ENCODE data around the gene PRICKLE1. TPM values are rescaled to one million over a fixed set of nuclear protein-coding genes. Genes with fewer than 3 reads are reported as not detected.

Gene PRICKLE1
- total and polyA plus RNA-seq, 9 of the 15 experiments (the other 6 are each of a cell fraction or from before 2014, with no cell fraction given) = 0.22 to 0.85 (median 0.31) TPM

DNA sequence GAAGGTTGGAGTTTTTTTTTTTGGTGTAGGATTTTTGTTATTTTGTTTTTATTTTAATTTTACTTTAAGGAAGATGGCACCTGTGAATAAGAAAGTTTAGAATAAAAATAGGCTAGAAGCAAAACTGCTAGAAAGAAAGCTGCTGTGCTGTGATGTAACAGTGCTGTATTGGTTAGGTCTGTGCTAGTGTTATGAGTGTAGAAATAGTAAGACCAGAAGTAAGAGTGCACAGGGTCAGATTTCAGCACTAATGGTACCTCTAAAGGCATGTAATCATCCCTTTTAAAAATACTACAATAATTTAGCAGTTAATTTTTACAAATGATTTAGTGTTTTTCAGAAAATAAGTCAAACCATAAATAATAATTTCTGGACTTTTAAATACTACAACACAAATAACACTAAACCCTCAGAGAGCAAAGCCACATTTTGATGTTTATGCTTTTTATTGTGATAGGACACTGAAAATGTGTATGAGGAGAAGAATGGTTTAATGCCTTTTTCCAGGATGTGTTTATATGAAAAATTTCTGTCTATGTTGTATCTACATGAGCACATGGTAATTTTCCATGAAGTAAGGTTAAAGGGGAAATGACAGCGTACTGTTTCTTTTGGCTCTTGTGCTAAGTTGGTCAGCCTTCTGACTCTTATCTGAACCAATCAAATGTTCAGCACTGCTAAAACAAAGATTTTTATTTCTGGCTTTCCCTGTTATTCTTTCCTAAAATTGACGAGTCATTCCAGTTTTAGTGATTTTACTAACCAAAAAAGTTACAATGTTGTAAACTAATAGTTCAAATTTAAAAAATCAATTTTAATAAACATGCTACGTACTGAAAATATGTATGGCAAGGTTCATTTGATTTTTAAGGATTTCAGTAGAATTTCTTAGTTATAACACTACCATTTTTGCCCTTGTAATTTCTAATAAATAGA, 167.4 kb downstream of the PRICKLE1 start:
- DNase-seq (ENCODE audit: extremely low read depth in 1 of 4, low spot score in 3 of 4) (peak; percentile 15 to 71 (median 36)), FAIRE-seq (peak; percentile 65), ATAC-seq (peak; percentile 60)
- Histone ChIP-seq H3K27ac (ENCODE audit: extremely low read depth, low read depth, low read length) (peak overlapping the region; percentile 53; the same call in 2 of the 3 replicates), H3K4me1 (replicated peaks in 1 of 2; ENCODE audit: control insufficient read depth in 2 of 2, insufficient read depth in 2 of 2, low read length in 2 of 2) (peaks cover 16 to 55% of the 10 kb centered on the region in 2 experiments), H3K27me3 (ENCODE audit: control insufficient read depth in 2 of 2, insufficient read depth in 2 of 2, low read length in 2 of 2) (no peaks in the 10 kb centered on the region), H2AFZ (ENCODE audit: low read depth, low read length) (peak overlapping the region; percentile 27; the same call in 1 of the 2 replicates), H3K79me2 (ENCODE audit: control insufficient read depth, insufficient read depth, low read length) (peaks cover 10% of the 10 kb centered on the region; the same call in 2 of the 3 replicates), H3K9me1 (ENCODE audit: control insufficient read depth, insufficient read depth, low read length) (no peaks in the 10 kb centered on the region), H4K20me1 (replicated peaks; ENCODE audit: control insufficient read depth, insufficient read depth, low read length) (no peaks in the 10 kb centered on the region), H3K9me3 (replicated peaks; ENCODE audit: control insufficient read depth, insufficient read depth, low read depth, low read length) (no peaks in the 10 kb centered on the region), H3K36me3 (ENCODE audit: control insufficient read depth, insufficient read depth, low read length) (peaks cover 4% of the 10 kb centered on the region; the same call in 1 of the 3 replicates), H3K4me2 (ENCODE audit: insufficient read depth, low read length) (no peak overlapping the region), H3K4me3 (no peak overlapping the region), H3K9ac (ENCODE audit: insufficient read depth in 1 of 2, low read depth in 2 of 2, low read length in 2 of 2) (peak overlapping the region in 1 of 2 experiments; percentile 33; a peak in 1 of 4 replicates)
- intact Hi-C loops (cut with micrococcal nuclease) = no loop called here
- ChIA-PET POLR2A (no interaction called here), CTCF (ENCODE audit: low intra/inter-chr PET ratio) (no interaction called here)
- BruUV-seq (replicated peaks) = no TSS peak
- in situ Hi-C loops (cut with MboI) = no loop called here
- WGBS (ENCODE audit: insufficient coverage, low coverage, missing lambda C conversion rate) = 21% methylated on average over 3 of the region's 3 CpGs
- TF ChIP-seq KDM1A (IDR thresholded peaks at IDR 0.05) = peak in 1 of 2 experiments; percentile 43; a peak in 2 of 4 replicates
- TF ChIP-seq MECOM (CRISPR knock-in tag; IDR thresholded peaks at IDR 0.05) = 0 out of 2 replicates have a peak, but pooled peaks have one; percentile 13
- no peak for TF ChIP-seq PHF8 (IDR thresholded peaks at IDR 0.05; ENCODE audit: borderline replicate concordance, low read length)
- TF ChIP-seq KAT8 (IDR thresholded peaks at IDR 0.05; ENCODE audit: low read depth) = no peak
- no peak for TF ChIP-seq TRIM24 (IDR thresholded peaks at IDR 0.05)
- TF ChIP-seq ZNF121 (CRISPR knock-in tag; conservative IDR thresholded peaks at IDR 0.05) = no peak
- no peak for TF ChIP-seq BRD4 (IDR thresholded peaks at IDR 0.05)
- TF ChIP-seq, protein P1, sequence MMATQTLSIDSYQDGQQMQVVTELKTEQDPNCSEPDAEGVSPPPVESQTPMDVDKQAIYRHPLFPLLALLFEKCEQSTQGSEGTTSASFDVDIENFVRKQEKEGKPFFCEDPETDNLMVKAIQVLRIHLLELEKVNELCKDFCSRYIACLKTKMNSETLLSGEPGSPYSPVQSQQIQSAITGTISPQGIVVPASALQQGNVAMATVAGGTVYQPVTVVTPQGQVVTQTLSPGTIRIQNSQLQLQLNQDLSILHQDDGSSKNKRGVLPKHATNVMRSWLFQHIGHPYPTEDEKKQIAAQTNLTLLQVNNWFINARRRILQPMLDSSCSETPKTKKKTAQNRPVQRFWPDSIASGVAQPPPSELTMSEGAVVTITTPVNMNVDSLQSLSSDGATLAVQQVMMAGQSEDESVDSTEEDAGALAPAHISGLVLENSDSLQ (IDR thresholded peaks at IDR 0.05) = peak; percentile 32; the same call in 1 of the 2 replicates
- no peak for TF ChIP-seq JUND (IDR thresholded peaks at IDR 0.05; ENCODE audit: borderline replicate concordance, low read depth, low read length)
- TF ChIP-seq JUND (tag; IDR thresholded peaks at IDR 0.05; ENCODE audit: borderline replicate concordance, low read depth, low read length) = peak; percentile 14; the same call in 1 of the 3 replicates
- TF ChIP-seq NFATC3 (IDR thresholded peaks at IDR 0.05) = 0 out of 2 replicates have a peak, but pooled peaks have one; percentile 72
- TF ChIP-seq LEF1 (IDR thresholded peaks at IDR 0.05) = peak; percentile 27; the same call in 1 of the 2 replicates
- TF ChIP-seq ZFP30 (CRISPR knock-in tag; IDR thresholded peaks at IDR 0.05; ENCODE audit: borderline replicate concordance) = no peak
- TF ChIP-seq ZC3H11A (IDR thresholded peaks at IDR 0.05; ENCODE audit: low read depth, low read length) = no peak
- no peak for TF ChIP-seq HDGF (IDR thresholded peaks at IDR 0.05)
- TF ChIP-seq ZBTB17 (CRISPR knock-in tag; IDR thresholded peaks at IDR 0.05) = no peak
- TF ChIP-seq, protein P2, sequence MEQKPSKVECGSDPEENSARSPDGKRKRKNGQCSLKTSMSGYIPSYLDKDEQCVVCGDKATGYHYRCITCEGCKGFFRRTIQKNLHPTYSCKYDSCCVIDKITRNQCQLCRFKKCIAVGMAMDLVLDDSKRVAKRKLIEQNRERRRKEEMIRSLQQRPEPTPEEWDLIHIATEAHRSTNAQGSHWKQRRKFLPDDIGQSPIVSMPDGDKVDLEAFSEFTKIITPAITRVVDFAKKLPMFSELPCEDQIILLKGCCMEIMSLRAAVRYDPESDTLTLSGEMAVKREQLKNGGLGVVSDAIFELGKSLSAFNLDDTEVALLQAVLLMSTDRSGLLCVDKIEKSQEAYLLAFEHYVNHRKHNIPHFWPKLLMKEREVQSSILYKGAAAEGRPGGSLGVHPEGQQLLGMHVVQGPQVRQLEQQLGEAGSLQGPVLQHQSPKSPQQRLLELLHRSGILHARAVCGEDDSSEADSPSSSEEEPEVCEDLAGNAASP (IDR thresholded peaks at IDR 0.05) = no peak
